ENCODE data around the gene WNT3A.
"Not testable (repeated sequence)": the region's sequence is repeated elsewhere in the genome, so short reads cannot be mapped to it uniquely, and the experiment has no call there.

- TF ChIP-seq EZH2 (IDR thresholded peaks at IDR 0.05); POLR2AphosphoS5 (IDR thresholded peaks at IDR 0.05; ENCODE audit: borderline replicate concordance, low read depth, low read length); FOXP2 (optimal IDR thresholded peaks at IDR 0.05; ENCODE audit: control extremely low read depth, extremely low read length, insufficient read depth): not testable (repeated sequence)
Measured at GRCh38 chr1:227975583-227976283, 31.1 kb upstream of the WNT3A start.
